Hepatocyte (in vitro differentiated cells): ENCODE data around the gene COX6B1.

Source experiments
- EZH2 ChIP-seq: fragments of 200-600 bp; sonication (generic); IDR thresholded peaks from 2 replicates; pipeline ENCODE4 v1.6.1; 2016; ENCODE audit warnings: antibody characterized with exemption, mild to moderate bottlenecking, borderline replicate concordance
- EZH2phosphoT487 ChIP-seq: fragments of 200-600 bp; sonication (generic); IDR thresholded peaks from one replicate; pipeline ENCODE4 v1.6.1; 2018; ENCODE audit warnings: antibody characterized with exemption, mild to moderate bottlenecking, low read depth, moderate library complexity; ENCODE audit not compliant: unreplicated experiment, severe bottlenecking
- TF ChIP-seq, protein P1 (sequence below): fragments of 200-600 bp; sonication (generic); IDR thresholded peaks from 2 replicates; pipeline ENCODE4 v1.5.1; 2016; ENCODE audit warnings: antibody characterized with exemption, mild to moderate bottlenecking; ENCODE audit not compliant: poor library complexity

DNA sequence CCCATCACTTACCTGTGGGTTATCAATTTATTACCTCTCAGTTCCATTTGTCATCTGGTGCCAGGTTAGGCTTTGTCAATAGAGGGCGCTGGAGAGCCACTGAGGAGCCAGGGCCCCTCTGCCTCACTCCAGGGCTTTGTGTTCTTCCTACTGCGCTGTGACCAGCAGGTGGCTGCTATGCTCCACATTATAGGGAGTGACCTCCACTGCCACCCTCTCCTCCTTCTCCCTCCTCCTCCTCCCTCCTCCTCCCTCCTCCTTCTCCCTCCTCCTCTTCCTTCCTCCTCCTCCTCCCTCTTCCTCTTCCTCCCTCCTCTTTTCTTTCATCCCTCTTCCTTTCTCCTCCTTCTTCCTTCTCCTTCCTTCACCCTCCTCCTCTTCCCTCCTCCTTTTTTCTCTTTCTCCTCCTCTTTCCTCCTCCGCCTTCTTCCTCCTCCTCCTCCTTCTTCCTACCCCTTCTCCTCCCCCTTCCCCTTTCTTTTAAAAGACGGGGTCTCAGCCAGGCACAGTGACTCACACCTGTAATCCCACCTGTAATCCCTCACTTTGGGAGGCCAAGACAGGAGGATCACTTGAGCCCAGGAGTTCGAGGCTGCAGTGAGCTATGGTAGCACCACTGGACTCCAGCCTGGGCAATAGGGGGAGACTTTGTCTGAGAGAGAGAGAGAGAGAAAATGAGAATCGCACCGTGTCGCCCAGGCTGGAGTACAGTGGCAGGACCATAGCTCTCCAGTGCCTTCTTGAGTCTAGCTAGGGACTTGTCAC, 45.9 kb downstream of the COX6B1 start:
- TF ChIP-seq, protein P1, sequence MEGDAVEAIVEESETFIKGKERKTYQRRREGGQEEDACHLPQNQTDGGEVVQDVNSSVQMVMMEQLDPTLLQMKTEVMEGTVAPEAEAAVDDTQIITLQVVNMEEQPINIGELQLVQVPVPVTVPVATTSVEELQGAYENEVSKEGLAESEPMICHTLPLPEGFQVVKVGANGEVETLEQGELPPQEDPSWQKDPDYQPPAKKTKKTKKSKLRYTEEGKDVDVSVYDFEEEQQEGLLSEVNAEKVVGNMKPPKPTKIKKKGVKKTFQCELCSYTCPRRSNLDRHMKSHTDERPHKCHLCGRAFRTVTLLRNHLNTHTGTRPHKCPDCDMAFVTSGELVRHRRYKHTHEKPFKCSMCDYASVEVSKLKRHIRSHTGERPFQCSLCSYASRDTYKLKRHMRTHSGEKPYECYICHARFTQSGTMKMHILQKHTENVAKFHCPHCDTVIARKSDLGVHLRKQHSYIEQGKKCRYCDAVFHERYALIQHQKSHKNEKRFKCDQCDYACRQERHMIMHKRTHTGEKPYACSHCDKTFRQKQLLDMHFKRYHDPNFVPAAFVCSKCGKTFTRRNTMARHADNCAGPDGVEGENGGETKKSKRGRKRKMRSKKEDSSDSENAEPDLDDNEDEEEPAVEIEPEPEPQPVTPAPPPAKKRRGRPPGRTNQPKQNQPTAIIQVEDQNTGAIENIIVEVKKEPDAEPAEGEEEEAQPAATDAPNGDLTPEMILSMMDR = peak; percentile 93
- TF ChIP-seq EZH2phosphoT487 (no peak), EZH2 (no peak)
